ENCODE results near the gene PGM5. TPM values are rescaled to one million over a fixed set of nuclear protein-coding genes. Genes with fewer than 3 reads are reported as not detected.

PGM5 gene
- total RNA-seq, 1 experiment from 2014 or later, result not detected

DNA sequence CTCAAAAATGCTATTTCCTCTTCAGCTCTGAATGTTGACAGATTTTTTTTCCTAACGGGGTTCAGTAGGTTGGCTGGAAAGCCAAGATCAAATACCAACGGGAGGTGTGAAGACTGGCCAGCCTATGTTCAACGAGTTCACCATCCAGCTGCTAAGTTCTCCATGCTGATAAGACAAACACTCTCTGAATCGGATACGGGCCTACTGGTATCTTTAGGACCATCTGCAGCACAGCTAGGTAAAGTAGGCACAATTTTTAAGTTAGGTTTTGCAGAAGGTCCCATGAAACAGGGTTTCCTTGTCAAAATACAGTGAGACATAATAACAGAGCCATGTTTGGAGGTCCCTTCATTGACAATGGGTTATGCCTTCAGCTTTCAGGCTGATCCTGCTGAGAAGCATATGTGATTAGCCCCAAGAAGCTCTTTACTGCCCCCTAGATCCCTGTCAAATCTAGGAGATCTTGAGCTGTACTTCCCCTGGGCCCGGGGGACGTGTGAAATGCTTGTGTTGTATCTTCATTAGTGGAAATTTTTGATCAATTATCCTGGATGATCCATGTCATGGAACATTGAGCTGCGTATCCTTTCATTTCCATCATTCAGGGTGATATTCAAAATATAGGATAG is 60.6 kb downstream of the PGM5 start:
- Mint-ChIP-seq H3K9me3 (no peaks in the 10 kb centered on the region), H3K4me3 (no peak overlapping the region), H3K27me3 (ENCODE audit: low read depth) (peaks cover 75% of the 10 kb centered on the region), H3K36me3 (ENCODE audit: insufficient read depth in 1 of 3, low read depth in 3 of 3) (no peaks in the 10 kb centered on the region), H3K4me1 (peaks cover 3 to 14% of the 10 kb centered on the region in 2 experiments; a peak in 3 of 4 replicates), H3K27ac (no peak overlapping the region)
- no peak overlapping the region for H2BK120ac ChIP-seq (ENCODE audit: low read depth, low read length, poor library complexity, severe bottlenecking)
- H2BK5ac ChIP-seq (ENCODE audit: insufficient read length, low read length), result no peak overlapping the region
- no peak overlapping the region for H3K14ac ChIP-seq (ENCODE audit: insufficient read depth, low read length)
- H4K91ac ChIP-seq (ENCODE audit: insufficient read length, low read depth, low read length), result no peak overlapping the region
- TF ChIP-seq, protein P1, sequence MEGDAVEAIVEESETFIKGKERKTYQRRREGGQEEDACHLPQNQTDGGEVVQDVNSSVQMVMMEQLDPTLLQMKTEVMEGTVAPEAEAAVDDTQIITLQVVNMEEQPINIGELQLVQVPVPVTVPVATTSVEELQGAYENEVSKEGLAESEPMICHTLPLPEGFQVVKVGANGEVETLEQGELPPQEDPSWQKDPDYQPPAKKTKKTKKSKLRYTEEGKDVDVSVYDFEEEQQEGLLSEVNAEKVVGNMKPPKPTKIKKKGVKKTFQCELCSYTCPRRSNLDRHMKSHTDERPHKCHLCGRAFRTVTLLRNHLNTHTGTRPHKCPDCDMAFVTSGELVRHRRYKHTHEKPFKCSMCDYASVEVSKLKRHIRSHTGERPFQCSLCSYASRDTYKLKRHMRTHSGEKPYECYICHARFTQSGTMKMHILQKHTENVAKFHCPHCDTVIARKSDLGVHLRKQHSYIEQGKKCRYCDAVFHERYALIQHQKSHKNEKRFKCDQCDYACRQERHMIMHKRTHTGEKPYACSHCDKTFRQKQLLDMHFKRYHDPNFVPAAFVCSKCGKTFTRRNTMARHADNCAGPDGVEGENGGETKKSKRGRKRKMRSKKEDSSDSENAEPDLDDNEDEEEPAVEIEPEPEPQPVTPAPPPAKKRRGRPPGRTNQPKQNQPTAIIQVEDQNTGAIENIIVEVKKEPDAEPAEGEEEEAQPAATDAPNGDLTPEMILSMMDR (conservative IDR thresholded peaks at IDR 0.05), result peak; percentile 69
- no peak overlapping the region for H3K4ac ChIP-seq (ENCODE audit: low read depth, low read length)
- no peaks in the 10 kb centered on the region for H3K79me1 ChIP-seq (ENCODE audit: insufficient read depth, low read depth, low read length, poor library complexity, severe bottlenecking)
- no peak overlapping the region for H2AK5ac ChIP-seq (ENCODE audit: insufficient read length, low read length)
- H3K9me3 ChIP-seq (ENCODE audit: control insufficient read depth, low read depth, low read length), result no peaks in the 10 kb centered on the region
- no peaks in the 10 kb centered on the region for H4K20me1 ChIP-seq (ENCODE audit: control insufficient read depth, insufficient read depth, insufficient read length)
- H2BK15ac ChIP-seq (ENCODE audit: low read depth, low read length), result no peak overlapping the region
- no peak overlapping the region for H3K9ac ChIP-seq (ENCODE audit: extremely low read depth, insufficient read length, low read length)
- H3K79me2 ChIP-seq (ENCODE audit: insufficient read depth, low read length), result no peaks in the 10 kb centered on the region
- no peaks in the 10 kb centered on the region for H3K27me3 ChIP-seq (ENCODE audit: insufficient read depth, low read length)
- no peak overlapping the region for H3K18ac ChIP-seq (ENCODE audit: insufficient read length, low read depth, low read length)
- no peak overlapping the region for H2BK12ac ChIP-seq (ENCODE audit: insufficient read length, low read depth, low read length)
- H4K8ac ChIP-seq (replicated peaks; ENCODE audit: insufficient read length, low read depth, low read length), result no peak overlapping the region
- H3T11ph ChIP-seq (ENCODE audit: low read length), result no peak overlapping the region
- H3K4me1 ChIP-seq (ENCODE audit: insufficient read depth, low read length), result no peaks in the 10 kb centered on the region
- peak; percentile 33 for DNase-seq
- no peak overlapping the region for H3K23ac ChIP-seq (ENCODE audit: insufficient read length, low read depth, low read length)
- H3K23me2 ChIP-seq (ENCODE audit: insufficient read length, low read depth, low read length, poor library complexity, severe bottlenecking), result no peaks in the 10 kb centered on the region
- no peak overlapping the region for H3K27ac ChIP-seq (ENCODE audit: insufficient read length, low read depth, low read length)
- H2BK20ac ChIP-seq (ENCODE audit: low read depth, low read length, poor library complexity, severe bottlenecking), result no peak overlapping the region
- H3K4me2 ChIP-seq (ENCODE audit: insufficient read depth, insufficient read length, low read length), result no peak overlapping the region
- no CpG with 5 or more reads among the region's 8 CpGs for WGBS (ENCODE audit: extremely low coverage, insufficient read length, low lambda C conversion rate)
- no peak overlapping the region for H3K56ac ChIP-seq (ENCODE audit: insufficient read length, low read depth, low read length)
- H4K5ac ChIP-seq (ENCODE audit: insufficient read length, low read depth, low read length), result no peak overlapping the region
- H2AFZ ChIP-seq (ENCODE audit: low read length), result no peak overlapping the region
